B cell (primary cell): ENCODE data around the gene NUAK1. TPM values are rescaled to one million over a fixed set of nuclear protein-coding genes. Genes with fewer than 3 reads are reported as not detected.

Experiments
- ATAC-seq: fragments of 200-7000 bp; cut with Tn5 transposase; one replicate; pipeline ENCODE4 v1.10.0; 2021; ENCODE audit warnings: low read depth, mild to moderate bottlenecking, moderate number of reproducible peaks, moderate library complexity
- CTCF ChIA-PET: fragments of 350-600 bp; sonication (Branson Sonifier 250); formaldehyde crosslinking; loops from one replicate; lab custom pipeline; 2021; ENCODE audit warnings: antibody characterized with exemption, inconsistent platforms; lab: Charles Lee
- POLR2A ChIA-PET: fragments of 350-600 bp; sonication (Branson Sonifier 250); formaldehyde crosslinking; loops from one replicate; lab custom pipeline; 2021; ENCODE audit warnings: antibody characterized with exemption; lab: Charles Lee
- DNase-seq: peaks from one replicate; pipeline ENCODE4 v3.0.0; 2013
- H2AFZ ChIP-seq: 2 replicates; pipeline ENCODE4 v1.6.1; 2012; ENCODE audit warnings: mild to moderate bottlenecking, low read depth, low read length; ENCODE audit not compliant: insufficient read depth, poor library complexity, severe bottlenecking
- H3K27ac ChIP-seq, 2 donors: 1 replicate in 1 of 2; 2 replicates in 1 of 2; pipeline ENCODE4 v1.5.1; 2012 to 2013; ENCODE audit warnings: low read length in 2 of 2, mild to moderate bottlenecking in 2 of 2, moderate library complexity in 1 of 2
- H3K27me3 ChIP-seq, 4 experiments: fragments of 200-600 bp in 1 of 4; sonication (generic) in 1 of 4; replicated peaks in 1 of 4; 1 replicate in 2 of 4; 2 replicates in 2 of 4; pipeline versions ENCODE4 v1.6.1 to v1.7.0; 2013 to 2016; ENCODE audit warnings: low read length in 3 of 4, mild to moderate bottlenecking in 2 of 4, mixed read lengths in 1 of 4, moderate library complexity in 1 of 4; ENCODE audit not compliant: insufficient read depth in 4 of 4, control insufficient read depth in 3 of 4; ENCODE audit errors: control extremely low read depth in 1 of 4
- H3K36me3 ChIP-seq, 2 experiments: replicated peaks in 1 of 2; 1 replicate in 1 of 2; 2 replicates in 1 of 2; pipeline versions ENCODE4 v1.6.1 to v1.7.1; 2013; ENCODE audit warnings: low read length in 1 of 2; ENCODE audit not compliant: insufficient read depth in 2 of 2, control insufficient read depth in 1 of 2; ENCODE audit errors: control extremely low read depth in 1 of 2, extremely low read depth in 1 of 2
- H3K4me1 ChIP-seq, 2 donors: fragments of 200-600 bp in 1 of 2; sonication (generic) in 1 of 2; 1 replicate in 1 of 2; 2 replicates in 1 of 2; pipeline versions ENCODE4 v1.5.1 to v1.6.1; 2013 to 2017; ENCODE audit warnings: low read length in 2 of 2; ENCODE audit not compliant: control insufficient read depth in 2 of 2, insufficient read depth in 2 of 2
- H3K4me2 ChIP-seq: replicated peaks from 2 replicates; pipeline ENCODE3; 2012; ENCODE audit warnings: mild to moderate bottlenecking, low read depth, low read length; ENCODE audit not compliant: poor library complexity, severe bottlenecking
- H3K4me3 ChIP-seq, 5 experiments: fragments of 200-600 bp in 1 of 5; sonication (generic) in 1 of 5; 1 replicate in 3 of 5; 2 replicates in 2 of 5; pipeline versions ENCODE4 v1.5.1 to v1.7.0; 2011 to 2016; ENCODE audit warnings: low read length in 4 of 5, mild to moderate bottlenecking in 4 of 5, low read depth in 2 of 5, control low read depth in 1 of 5, moderate library complexity in 1 of 5; ENCODE audit not compliant: insufficient read depth in 1 of 5; ENCODE audit errors: control extremely low read depth in 1 of 5, extremely low read depth in 1 of 5
- H3K79me2 ChIP-seq: fragments of 200-600 bp; sonication (generic); one replicate; pipeline ENCODE4 v1.6.0; 2016; ENCODE audit warnings: low read length; ENCODE audit not compliant: control insufficient read depth, insufficient read depth
- H3K9ac ChIP-seq: fragments of 200-600 bp; sonication (generic); 2 replicates; pipeline ENCODE4 v1.6.1; 2017; ENCODE audit warnings: mild to moderate bottlenecking, low read length, moderate library complexity
- H3K9me3 ChIP-seq, 3 donors: one replicate each; pipeline versions ENCODE4 v1.6.1 to v1.7.1; 2013; ENCODE audit warnings: low read length in 2 of 3; ENCODE audit not compliant: control insufficient read depth in 2 of 3, insufficient read depth in 1 of 3; ENCODE audit errors: control extremely low read depth in 1 of 3
- H4K20me1 ChIP-seq: 2 replicates; pipeline ENCODE4 v1.6.0; 2012; ENCODE audit warnings: mild to moderate bottlenecking, low read length; ENCODE audit not compliant: insufficient read depth, control insufficient read depth, poor library complexity, severe bottlenecking
- H3K27ac Mint-ChIP-seq: one replicate; pipeline ENCODE4 v1.8.0; 2021; ENCODE audit warnings: mixed read lengths
- H3K27me3 Mint-ChIP-seq: one replicate; pipeline ENCODE4 v1.8.0; 2021; ENCODE audit warnings: mixed read lengths
- H3K4me1 Mint-ChIP-seq: one replicate; pipeline ENCODE4 v1.8.0; 2021; ENCODE audit warnings: mixed read lengths
- H3K4me3 Mint-ChIP-seq: one replicate; pipeline ENCODE4 v1.8.0; 2021; ENCODE audit warnings: mixed read lengths
- H3K9me3 Mint-ChIP-seq: one replicate; pipeline ENCODE4 v1.8.0; 2022; ENCODE audit warnings: mixed read lengths; ENCODE audit not compliant: insufficient read depth
- CTCF ChIP-seq: fragments of 200-600 bp; IDR thresholded peaks from one replicate; pipeline ENCODE4 v1.8.0; 2022; ENCODE audit warnings: antibody characterized with exemption, mild to moderate bottlenecking
- EZH2 ChIP-seq: IDR thresholded peaks from 2 replicates; pipeline ENCODE4 v1.6.1; 2012; ENCODE audit warnings: borderline replicate concordance, low read depth, mild to moderate bottlenecking, moderate library complexity, low read length; ENCODE audit not compliant: insufficient read depth, poor library complexity, severe bottlenecking
- WGBS: methylation state at CpG from one replicate; pipeline ENCODE4 v1.1.5; 2013; ENCODE audit warnings: missing lambda C conversion rate; ENCODE audit not compliant: insufficient coverage; 5-methylcytosine and 5-hydroxymethylcytosine counted together
- intact Hi-C: fragments of 100-400 bp; cut with micrococcal nuclease; formaldehyde crosslinking; loops from one replicate; pipeline ENCODE4 v1.10.0; 2022
- polyA plus RNA-seq: library from polyadenylated mRNA; depleted of rRNA; stranded (reverse); fragments of >200 nt; gene quantifications from 2 replicates; pipeline ENCODE4 v1.2.3, GENCODE V29; 2012
- total RNA-seq, 2 donors: library from RNA; stranded (reverse); fragments of 120-200 nt in 1 of 2; gene quantifications; 1 replicate in 1 of 2; 2 replicates in 1 of 2; pipeline versions ENCODE4 v1.2.3 to v1.2.4, GENCODE V29; 2013 to 2022

The NUAK1 gene
- total and polyA plus RNA-seq, 2 donors (not counting 1 experiment from before 2014, with no cell fraction given): not detected

- no peak overlapping the region for H3K4me2 ChIP-seq
- H3K27ac Mint-ChIP-seq: no peak overlapping the region
- H3K36me3 ChIP-seq: no peaks in the 10 kb centered on the region
- CTCF ChIA-PET: no interaction called here
- WGBS: 100% methylated on average over 1 of the region's 6 CpGs
- POLR2A ChIA-PET: no interaction called here
- no peaks in the 10 kb centered on the region for H3K27me3 ChIP-seq
- H4K20me1 ChIP-seq: no peaks in the 10 kb centered on the region
- no peak overlapping the region for H3K27ac ChIP-seq
- H3K9me3 Mint-ChIP-seq: no peaks in the 10 kb centered on the region
- no peak overlapping the region for H2AFZ ChIP-seq
- H3K4me3 ChIP-seq: no peak overlapping the region
- TF ChIP-seq CTCF (no peak), EZH2 (no peak)
- no peak for ATAC-seq
- H3K79me2 ChIP-seq: no peaks in the 10 kb centered on the region
- no peak overlapping the region for H3K9ac ChIP-seq
- H3K9me3 ChIP-seq: no peaks in the 10 kb centered on the region
- no peak overlapping the region for H3K4me3 Mint-ChIP-seq
- DNase-seq: no peak
- H3K4me1 ChIP-seq: no peaks in the 10 kb centered on the region
- intact Hi-C loops: no loop called here
- H3K4me1 Mint-ChIP-seq: no peaks in the 10 kb centered on the region
- peaks cover 19% of the 10 kb centered on the region for H3K27me3 Mint-ChIP-seq
Measured at GRCh38 chr12:106178562-106178961, 39.8 kb upstream of the NUAK1 start.

- H4K20me1 ChIP-seq: no peaks in the 10 kb centered on the region
- H3K27me3 ChIP-seq: no peaks in the 10 kb centered on the region
- ChIA-PET CTCF (no interaction called here), POLR2A (no interaction called here)
- H3K36me3 ChIP-seq: no peaks in the 10 kb centered on the region
- no CpG with 5 or more reads among the region's 3 CpGs for WGBS
- no peak overlapping the region for H3K4me3 ChIP-seq
- H3K9me3 Mint-ChIP-seq: no peaks in the 10 kb centered on the region
- H3K79me2 ChIP-seq: no peaks in the 10 kb centered on the region
- no peak overlapping the region for H3K4me3 Mint-ChIP-seq
- no peak overlapping the region for H3K4me2 ChIP-seq
- H3K4me1 ChIP-seq: no peaks in the 10 kb centered on the region
- no peaks in the 10 kb centered on the region for H3K4me1 Mint-ChIP-seq
- no peak overlapping the region for H3K27ac Mint-ChIP-seq
- peaks cover 10% of the 10 kb centered on the region for H3K27me3 Mint-ChIP-seq
- ATAC-seq (no peak), DNase-seq (no peak)
- no peak overlapping the region for H3K9ac ChIP-seq
- no peak overlapping the region for H3K27ac ChIP-seq
- no peak overlapping the region for H2AFZ ChIP-seq
- intact Hi-C loops: no loop called here
- no peaks in the 10 kb centered on the region for H3K9me3 ChIP-seq
- TF ChIP-seq CTCF (no peak), EZH2 (no peak)
Measured at GRCh38 chr12:106176560-106176959, 37.8 kb upstream of the NUAK1 start.
